HAP-1 (cell line): ENCODE results near the gene POLE2.
A peak's percentile ranks its signal among the peaks of the same experiment; 100 is the strongest.
"Not testable (repeated sequence)": the region's sequence is repeated elsewhere in the genome, so short reads cannot be mapped to it uniquely, and the experiment has no call there.

Experiments used
- DNase-seq, 2 experiments: peaks; one replicate each; pipeline ENCODE4 v3.0.0-alpha.2; 2016 to 2020; ENCODE audit warnings: low spot score in 2 of 2
- H3K27me3 ChIP-seq: fragments of 250-450 bp; sonication (Bioruptor Pico); 2 replicates; pipeline ENCODE4 v1.5.1; 2020; ENCODE audit warnings: low read depth, mild to moderate bottlenecking, moderate library complexity
- H3K36me3 ChIP-seq: fragments of 250-450 bp; sonication (Bioruptor Pico); replicated peaks from 2 replicates; pipeline ENCODE4 v1.5.1; 2020; ENCODE audit warnings: mild to moderate bottlenecking
- H3K4me1 ChIP-seq: fragments of 250-450 bp; sonication (Bioruptor Pico); 2 replicates; pipeline ENCODE4 v1.5.1; 2020; ENCODE audit warnings: mild to moderate bottlenecking
- H3K4me3 ChIP-seq: fragments of 250-450 bp; sonication (Bioruptor Pico); 2 replicates; pipeline ENCODE4 v1.5.1; 2020; ENCODE audit warnings: mild to moderate bottlenecking, moderate library complexity
- H3K9me3 ChIP-seq: fragments of 250-450 bp; sonication (Bioruptor Pico); 2 replicates; pipeline ENCODE4 v1.5.1; 2020; ENCODE audit warnings: mild to moderate bottlenecking, moderate library complexity
- in situ Hi-C: fragments of 300-500 bp; cut with MboI; formaldehyde crosslinking; loops from 3 replicates; pipeline ENCODE4 v1.14.3; 2020; ENCODE audit warnings: low sequenced_read_pairs, inconsistent platforms, mixed read lengths

POLE2 gene, protein sequence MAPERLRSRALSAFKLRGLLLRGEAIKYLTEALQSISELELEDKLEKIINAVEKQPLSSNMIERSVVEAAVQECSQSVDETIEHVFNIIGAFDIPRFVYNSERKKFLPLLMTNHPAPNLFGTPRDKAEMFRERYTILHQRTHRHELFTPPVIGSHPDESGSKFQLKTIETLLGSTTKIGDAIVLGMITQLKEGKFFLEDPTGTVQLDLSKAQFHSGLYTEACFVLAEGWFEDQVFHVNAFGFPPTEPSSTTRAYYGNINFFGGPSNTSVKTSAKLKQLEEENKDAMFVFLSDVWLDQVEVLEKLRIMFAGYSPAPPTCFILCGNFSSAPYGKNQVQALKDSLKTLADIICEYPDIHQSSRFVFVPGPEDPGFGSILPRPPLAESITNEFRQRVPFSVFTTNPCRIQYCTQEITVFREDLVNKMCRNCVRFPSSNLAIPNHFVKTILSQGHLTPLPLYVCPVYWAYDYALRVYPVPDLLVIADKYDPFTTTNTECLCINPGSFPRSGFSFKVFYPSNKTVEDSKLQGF

GRCh38 chr14:49687942-49688700 is at the start of gene POLE2:
POLE2 (minus strand) TSS chr14:49688214; CDS start chr14:49688203, 11 bp downstream.
- in situ Hi-C loops = loop anchor here (5.0 kb wide), 1 partner anchor 79 kb away; the partner anchor contains the start of gene KLHDC2
- DNase-seq = peak; percentile 80 to 89

DNA sequence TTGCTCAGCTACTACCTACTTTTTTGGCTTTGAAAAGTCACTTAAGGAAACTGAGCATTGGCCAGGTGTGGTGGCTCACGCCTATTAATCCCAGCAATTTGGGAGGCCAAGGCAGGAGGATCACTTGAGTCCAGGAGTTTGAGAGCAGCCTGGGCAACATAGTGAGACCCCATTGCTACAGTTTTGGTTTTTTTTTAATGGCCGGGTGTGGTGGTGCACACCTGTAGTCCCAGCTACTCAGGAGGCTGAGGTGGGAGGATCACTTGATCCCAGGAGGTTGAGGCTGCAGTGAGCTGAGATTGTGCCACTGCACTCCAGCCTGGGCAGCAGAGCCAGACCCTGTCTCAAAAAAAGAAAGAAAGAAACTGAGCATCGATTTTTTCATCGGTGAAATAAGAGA is 47.7 kb upstream of the POLE2 start:
- H3K9me3 ChIP-seq, H3K27me3 ChIP-seq, H3K4me3 ChIP-seq, in situ Hi-C loops, H3K36me3 ChIP-seq, DNase-seq, H3K4me1 ChIP-seq: not testable (repeated sequence)

More at GRCh38 chr14:49687942-49688700, at the start of gene POLE2:
- Histone ChIP-seq H3K27me3 (no peaks in the 10 kb centered on the region), H3K4me3 (peak within 1 kb of the TSS; percentile 89), H3K9me3 (no peaks in the 10 kb centered on the region), H3K36me3 (peaks cover 3% of the 10 kb centered on the region), H3K4me1 (peaks cover 23% of the 10 kb centered on the region)

- Histone ChIP-seq H3K27me3 (no peaks in the 10 kb centered on the region), H3K4me3 (no peak overlapping the region), H3K4me1 (no peaks in the 10 kb centered on the region), H3K9me3 (no peaks in the 10 kb centered on the region), H3K36me3 (no peaks in the 10 kb centered on the region)
- DNase-seq = no peak
- in situ Hi-C loops = no loop called here
These were observed 45.8 kb upstream of the POLE2 start for GRCh38 chr14:49733836-49734235.

DNA sequence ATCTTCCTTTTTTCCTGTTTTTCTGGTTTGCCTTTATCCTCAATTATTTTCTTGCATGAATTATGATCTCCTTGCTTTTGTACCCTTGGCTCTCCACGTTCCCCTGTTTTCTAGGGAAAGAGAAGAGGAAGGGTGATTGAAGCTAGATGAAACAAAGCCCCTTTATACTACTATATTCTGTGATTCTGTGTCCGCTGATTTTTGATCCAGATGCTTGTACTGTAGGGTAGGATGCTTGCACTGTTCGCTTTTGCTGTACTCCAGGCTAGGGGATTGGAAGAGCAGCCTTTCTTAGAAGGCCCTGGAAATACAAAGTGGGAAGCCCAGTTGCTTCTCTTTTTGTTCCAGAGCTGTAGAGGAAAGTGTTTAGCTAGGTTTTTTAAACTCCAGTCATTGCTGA is 44.9 kb upstream of the POLE2 start:
- no peaks in the 10 kb centered on the region for H3K36me3 ChIP-seq
- H3K4me1 ChIP-seq = no peaks in the 10 kb centered on the region
- no peaks in the 10 kb centered on the region for H3K27me3 ChIP-seq
- in situ Hi-C loops = no loop called here
- DNase-seq = no peak
- H3K9me3 ChIP-seq = no peaks in the 10 kb centered on the region
- no peak overlapping the region for H3K4me3 ChIP-seq

DNA sequence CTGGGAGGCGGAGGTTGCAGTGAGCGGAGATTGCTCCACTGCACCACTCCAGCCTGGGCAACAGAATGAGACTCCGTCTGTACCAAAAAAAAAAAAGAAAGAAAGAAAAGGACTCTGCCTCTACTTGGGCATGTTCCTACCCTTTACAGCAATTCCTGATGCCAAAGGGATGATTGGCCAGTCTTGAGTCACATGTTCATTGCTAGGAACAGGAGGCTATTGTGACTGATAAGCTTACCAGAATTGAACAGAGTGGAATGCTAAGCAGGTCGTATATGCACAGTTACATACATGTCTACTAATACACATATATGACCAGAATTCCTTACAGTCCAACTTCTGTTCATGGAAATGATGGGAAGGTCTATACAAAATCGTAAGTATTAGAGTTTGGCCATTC is 39.2 kb upstream of the POLE2 start:
- no peak for DNase-seq
- H3K4me1 ChIP-seq = no peaks in the 10 kb centered on the region
- in situ Hi-C loops = no loop called here
- H3K27me3 ChIP-seq = no peaks in the 10 kb centered on the region
- 0 out of 2 replicates have a peak, but pooled peaks cover 3% of the 10 kb centered on the region for H3K9me3 ChIP-seq
- no peaks in the 10 kb centered on the region for H3K36me3 ChIP-seq
- no peak overlapping the region for H3K4me3 ChIP-seq

DNA sequence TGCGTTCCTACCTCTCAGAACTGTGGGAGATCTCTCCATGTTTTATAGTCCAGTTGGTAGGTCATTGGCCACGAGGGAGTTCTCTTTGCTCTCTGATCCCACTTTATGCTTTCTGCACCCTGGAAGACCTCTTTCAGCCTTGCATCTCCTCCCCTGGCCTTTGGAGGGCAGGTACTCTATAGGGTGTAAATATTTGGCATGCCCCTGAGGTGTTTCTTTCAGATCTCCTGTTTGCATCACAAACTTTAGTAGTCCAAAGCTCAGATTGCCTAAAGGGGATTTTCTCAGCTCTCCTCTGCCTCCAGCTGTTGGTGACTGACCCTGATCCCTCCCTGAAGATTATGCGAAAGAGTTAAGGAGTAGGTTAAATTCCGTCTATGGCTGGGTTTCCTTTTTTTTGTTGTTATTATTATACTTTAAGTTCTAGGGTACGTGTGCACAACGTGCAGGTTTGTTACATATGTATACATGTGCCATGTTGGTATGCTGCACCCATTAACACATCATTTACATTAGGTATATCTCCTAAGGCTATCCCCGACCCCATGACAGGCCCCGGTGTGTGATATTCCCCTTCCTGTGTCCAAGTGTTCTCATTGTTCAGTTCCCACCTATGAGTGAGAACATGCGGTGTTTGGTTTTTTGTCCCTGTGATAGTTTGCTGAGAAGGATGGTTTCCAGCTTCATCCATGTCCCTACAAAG is 33.9 kb upstream of the POLE2 start:
- in situ Hi-C loops, H3K27me3 ChIP-seq: not testable (repeated sequence)

GRCh38 chr14:49720744-49721143 is 32.7 kb upstream of the POLE2 start:
- in situ Hi-C loops = no loop called here
- Histone ChIP-seq H3K36me3 (no peaks in the 10 kb centered on the region), H3K9me3 (0 out of 2 replicates have a peak, but pooled peaks cover 3% of the 10 kb centered on the region)

More for the DNA sequence above, 33.9 kb upstream of the POLE2 start:
- not testable (repeated sequence) for DNase-seq, H3K4me3 ChIP-seq, H3K36me3 ChIP-seq, H3K4me1 ChIP-seq, H3K9me3 ChIP-seq

GRCh38 chr14:49710993-49711392 is 23.0 kb upstream of the POLE2 start:
- DNase-seq, H3K4me3 ChIP-seq, H3K4me1 ChIP-seq, in situ Hi-C loops, H3K36me3 ChIP-seq, H3K9me3 ChIP-seq, H3K27me3 ChIP-seq: not testable (repeated sequence)

More at GRCh38 chr14:49720744-49721143, 32.7 kb upstream of the POLE2 start:
- H3K4me1 ChIP-seq = peaks cover 4% of the 10 kb centered on the region
- H3K4me3 ChIP-seq = no peak overlapping the region
- no peak for DNase-seq
- no peaks in the 10 kb centered on the region for H3K27me3 ChIP-seq

DNA sequence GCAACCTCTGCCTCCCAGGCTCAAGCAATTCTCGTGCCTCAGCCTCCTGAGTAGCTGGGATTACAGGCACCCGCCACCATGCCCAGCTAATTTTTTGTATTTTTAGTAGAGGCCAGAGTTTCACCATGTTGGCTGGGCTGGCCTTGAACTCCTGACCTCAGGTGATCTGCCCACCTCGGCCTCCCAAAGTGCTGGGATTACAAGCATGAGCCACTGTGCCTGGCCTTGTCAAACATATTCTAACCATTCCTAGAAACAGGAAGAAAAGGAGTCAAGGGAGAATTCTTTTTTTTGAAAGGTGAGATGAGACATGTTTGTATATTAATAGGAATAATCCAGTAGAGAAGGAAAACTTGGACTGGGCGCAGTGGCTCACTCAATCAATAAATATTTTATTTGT is 16.5 kb upstream of the POLE2 start:
- H3K4me3 ChIP-seq, in situ Hi-C loops, H3K36me3 ChIP-seq, H3K27me3 ChIP-seq, H3K4me1 ChIP-seq, DNase-seq, H3K9me3 ChIP-seq: not testable (repeated sequence)

DNA sequence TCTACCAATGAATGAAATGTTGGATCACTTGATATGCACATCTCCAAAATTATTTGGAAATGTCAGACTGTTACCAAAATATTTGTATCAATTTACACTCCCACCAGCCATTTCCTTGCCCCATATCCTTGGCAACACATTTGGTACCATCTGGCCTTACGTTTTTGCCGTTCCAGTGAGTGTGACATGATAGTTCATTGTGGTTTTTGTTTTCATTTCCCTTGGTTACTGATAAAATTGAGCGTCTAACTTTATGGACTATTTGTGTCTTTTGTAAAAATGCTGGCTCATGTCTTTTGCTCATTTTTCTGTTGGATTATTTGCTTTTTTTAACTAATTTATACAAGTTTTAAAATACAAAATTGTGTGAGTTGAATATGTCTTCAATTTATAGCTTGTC is 16.0 kb upstream of the POLE2 start:
- H3K4me3 ChIP-seq = no peak overlapping the region
- in situ Hi-C loops = no loop called here

GRCh38 chr14:49702725-49703124 is 14.7 kb upstream of the POLE2 start:
- DNase-seq = no peak
- Histone ChIP-seq H3K9me3 (no peaks in the 10 kb centered on the region), H3K4me3 (no peak overlapping the region), H3K36me3 (no peaks in the 10 kb centered on the region), H3K4me1 (peaks cover 8% of the 10 kb centered on the region), H3K27me3 (no peaks in the 10 kb centered on the region)
- in situ Hi-C loops = no loop called here

More for the DNA sequence above, 16.0 kb upstream of the POLE2 start:
- H3K4me1 ChIP-seq = peaks cover 8% of the 10 kb centered on the region
- DNase-seq = no peak
- no peaks in the 10 kb centered on the region for H3K36me3 ChIP-seq
- H3K27me3 ChIP-seq = no peaks in the 10 kb centered on the region
- H3K9me3 ChIP-seq = no peaks in the 10 kb centered on the region

DNA sequence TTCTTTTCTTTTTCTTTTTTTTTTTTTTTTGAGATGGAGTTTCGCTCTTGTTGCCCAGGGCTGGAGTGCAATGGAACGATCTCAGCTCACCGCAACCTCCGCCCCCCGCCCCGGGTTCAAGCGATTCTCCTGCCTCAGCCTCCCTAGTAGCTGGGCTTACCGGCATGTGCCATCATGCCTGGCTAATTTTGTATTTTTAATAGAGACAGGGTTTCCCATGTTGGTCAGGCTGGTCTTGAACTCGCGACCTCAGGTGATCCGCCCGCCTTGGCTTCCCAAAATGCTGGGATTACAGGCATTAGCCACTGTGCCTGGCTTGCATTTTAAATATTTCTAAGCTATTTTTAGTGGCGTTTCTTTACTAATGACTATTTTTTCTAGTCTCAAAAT is 5.7 kb upstream of the POLE2 start:
- H3K9me3 ChIP-seq, in situ Hi-C loops: not testable (repeated sequence)
- peak overlapping the region; percentile 42 for H3K4me3 ChIP-seq

GRCh38 chr14:49692811-49693734 is 5.1 kb upstream of the POLE2 start, which contains the start of gene KLHDC1:
KLHDC1 (plus strand) TSS chr14:49693120; CDS start chr14:49693195, 75 bp downstream.
- no peaks in the 10 kb centered on the region for H3K36me3 ChIP-seq
- in situ Hi-C loops = no loop called here

More for the DNA sequence above, 5.7 kb upstream of the POLE2 start:
- not testable (repeated sequence) for H3K36me3 ChIP-seq, DNase-seq, H3K27me3 ChIP-seq
- peaks cover 19% of the 10 kb centered on the region for H3K4me1 ChIP-seq

More at GRCh38 chr14:49692811-49693734, 5.1 kb upstream of the POLE2 start, which contains the start of gene KLHDC1:
- Histone ChIP-seq H3K9me3 (no peaks in the 10 kb centered on the region), H3K4me3 (peak within 1 kb of the TSS; percentile 42), H3K4me1 (peaks cover 23% of the 10 kb centered on the region), H3K27me3 (no peaks in the 10 kb centered on the region)
- peak; percentile 73 to 78 for DNase-seq
